HG03571 (cell line): ENCODE measurements around the gene ZBTB38.

ENCODE experiments used
- ATAC-seq: cut with Tn5 transposase; IDR thresholded peaks from one replicate; pipeline ENCODE4 v1.9.1; 2021; ENCODE audit not compliant: unreplicated experiment

Gene ZBTB38

DNA sequence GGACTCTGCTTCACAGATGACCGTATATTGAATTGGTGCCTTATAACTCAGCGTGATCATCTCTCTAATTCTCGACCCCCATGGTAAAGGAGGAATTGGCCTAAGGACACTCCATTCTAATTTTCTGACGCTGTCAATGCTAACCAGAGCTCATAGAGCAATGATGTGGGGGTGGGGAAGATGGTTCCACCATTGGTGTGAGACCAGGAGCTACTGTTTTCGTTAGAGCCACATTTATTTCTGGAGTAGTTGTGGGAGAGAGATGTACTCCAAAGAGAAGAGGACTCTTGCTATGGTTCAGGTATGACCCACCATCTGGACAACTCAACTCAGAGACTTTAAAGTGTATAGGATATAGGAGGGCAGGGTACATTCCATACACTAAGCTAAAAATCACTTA, 16.3 kb downstream of the ZBTB38 start:
- ATAC-seq, result no peak

GRCh38 chr3:141385406-141386125, 17.3 kb downstream of the ZBTB38 start:
- no peak for ATAC-seq

DNA sequence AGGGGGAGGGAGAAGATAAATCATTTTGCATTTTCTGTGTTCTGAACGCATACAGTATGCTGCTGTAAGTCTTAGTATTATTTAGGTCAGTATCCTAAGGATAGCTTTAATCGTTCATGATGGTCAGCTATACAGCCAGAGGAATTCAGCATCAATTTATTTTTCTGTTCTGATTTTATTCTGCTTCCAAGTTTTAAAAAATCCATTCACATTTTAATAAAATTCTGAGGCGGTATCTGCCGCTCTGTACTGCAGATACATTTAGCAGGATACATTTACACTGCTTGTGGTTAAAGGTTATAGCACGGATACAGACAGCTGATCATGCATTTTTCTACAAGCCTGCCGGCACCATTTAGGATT, 17.8 kb downstream of the ZBTB38 start:
- no peak for ATAC-seq

DNA sequence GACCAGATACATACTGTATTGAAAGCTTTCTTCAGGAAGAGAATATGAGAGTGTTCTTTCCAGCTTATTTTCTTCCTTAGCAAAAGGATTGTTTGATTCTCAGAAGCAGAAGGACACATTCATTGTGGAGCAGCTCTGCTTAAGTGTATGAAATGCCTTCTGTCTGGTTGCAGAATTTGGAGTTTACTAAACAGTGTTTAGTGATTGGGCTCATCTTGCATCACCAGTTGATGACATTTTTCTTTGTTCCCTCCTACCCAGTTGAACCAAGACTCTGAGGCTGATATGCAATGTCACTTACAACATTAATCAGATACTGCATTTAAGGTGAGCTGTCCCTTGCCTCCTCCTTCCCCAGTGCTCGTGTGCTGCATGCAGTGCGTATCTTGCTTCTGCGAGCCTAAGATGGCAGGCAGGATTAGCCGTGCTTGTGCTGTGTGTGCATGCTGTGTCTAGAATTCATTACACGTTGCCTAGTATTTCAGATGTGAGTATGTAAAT, 18.4 kb downstream of the ZBTB38 start:
- no peak for ATAC-seq

DNA sequence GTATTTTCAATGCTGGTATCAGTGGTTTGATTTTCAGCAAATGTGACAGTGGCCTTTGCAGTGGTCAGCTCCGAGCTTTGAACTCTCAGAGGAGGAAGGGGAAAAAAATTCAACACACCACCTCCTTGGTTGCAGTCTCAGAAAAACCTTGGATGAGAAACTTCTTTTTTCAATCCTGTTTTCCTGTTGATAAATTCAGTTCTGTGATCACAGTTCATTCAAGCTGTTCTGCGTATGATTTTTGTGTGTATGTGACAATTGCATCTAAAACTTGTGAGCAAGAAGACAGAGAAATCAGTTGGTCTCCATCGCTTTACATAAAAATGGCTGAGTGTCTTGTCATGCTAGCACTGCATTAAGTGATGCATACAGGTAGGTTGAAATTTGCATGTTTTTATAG, 19.2 kb downstream of the ZBTB38 start:
- no peak for ATAC-seq

GRCh38 chr3:141388395-141388794, 20.1 kb downstream of the ZBTB38 start:
- no peak for ATAC-seq

GRCh38 chr3:141388823-141389621, 20.7 kb downstream of the ZBTB38 start:
- ATAC-seq, result no peak

DNA sequence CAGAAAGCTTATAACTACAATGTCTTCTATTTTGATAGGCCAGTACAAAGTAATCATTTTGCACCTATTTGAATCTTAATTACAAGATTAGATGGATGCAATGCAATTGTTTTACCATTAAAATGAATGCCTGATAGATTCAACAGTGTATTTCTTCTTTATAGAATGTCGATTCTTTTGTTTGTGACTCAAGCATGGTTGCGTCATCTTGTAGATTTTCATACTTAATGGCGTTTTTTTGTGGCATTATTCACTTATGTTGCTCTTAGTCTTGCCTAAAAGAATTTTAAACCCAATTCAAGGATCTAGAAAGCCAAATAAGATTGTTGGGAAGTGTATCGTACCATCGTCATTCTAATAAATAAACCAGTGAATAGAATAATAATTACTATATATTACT, 21.4 kb downstream of the ZBTB38 start:
- ATAC-seq, result no peak

DNA sequence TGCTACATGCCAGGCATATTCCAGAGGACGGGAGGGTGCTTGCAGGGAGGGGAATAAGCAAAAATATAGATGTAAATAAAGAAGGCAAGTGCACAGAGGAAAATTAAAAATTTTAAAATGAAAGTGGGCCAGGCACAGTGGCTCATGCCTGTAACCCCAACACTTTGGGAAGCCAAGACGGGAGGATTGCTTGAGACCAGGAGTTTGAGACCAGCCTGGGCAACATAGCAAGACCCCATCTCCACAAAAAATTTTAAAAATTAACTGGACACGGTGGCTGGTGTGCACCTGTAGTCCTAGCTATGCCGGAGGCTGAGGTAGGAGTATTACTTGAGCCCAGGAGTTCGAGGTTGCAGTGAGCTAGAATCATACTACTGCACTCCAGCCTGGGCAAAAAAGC, 22.4 kb downstream of the ZBTB38 start:
- no peak for ATAC-seq

GRCh38 chr3:141391298-141391990, 23.1 kb downstream of the ZBTB38 start:
- no peak for ATAC-seq

GRCh38 chr3:141391991-141392316, 23.6 kb downstream of the ZBTB38 start:
- ATAC-seq, result no peak

GRCh38 chr3:141392416-141392815, 24.1 kb downstream of the ZBTB38 start:
- no peak for ATAC-seq

GRCh38 chr3:141392897-141393734, 24.8 kb downstream of the ZBTB38 start:
- no peak for ATAC-seq

DNA sequence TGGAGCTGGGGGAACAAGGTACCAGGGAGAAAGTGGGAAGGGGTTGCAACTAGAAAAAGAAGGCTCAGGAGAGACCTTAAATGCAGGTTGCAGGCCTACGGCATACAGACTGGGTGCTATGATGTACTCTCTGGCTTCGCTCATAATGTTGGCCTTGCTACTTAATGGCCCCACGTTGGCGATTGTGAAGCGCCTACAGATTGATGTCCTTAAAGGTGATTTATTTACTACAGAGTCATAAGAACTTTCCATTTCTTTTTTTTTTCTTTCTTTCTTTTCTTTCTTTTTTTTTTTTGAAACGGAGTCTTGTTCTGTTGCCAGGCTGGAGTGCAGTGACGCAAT, 25.4 kb downstream of the ZBTB38 start:
- no peak for ATAC-seq

- ATAC-seq, result no peak
Measured at GRCh38 chr3:141394560-141394959, 26.3 kb downstream of the ZBTB38 start.

DNA sequence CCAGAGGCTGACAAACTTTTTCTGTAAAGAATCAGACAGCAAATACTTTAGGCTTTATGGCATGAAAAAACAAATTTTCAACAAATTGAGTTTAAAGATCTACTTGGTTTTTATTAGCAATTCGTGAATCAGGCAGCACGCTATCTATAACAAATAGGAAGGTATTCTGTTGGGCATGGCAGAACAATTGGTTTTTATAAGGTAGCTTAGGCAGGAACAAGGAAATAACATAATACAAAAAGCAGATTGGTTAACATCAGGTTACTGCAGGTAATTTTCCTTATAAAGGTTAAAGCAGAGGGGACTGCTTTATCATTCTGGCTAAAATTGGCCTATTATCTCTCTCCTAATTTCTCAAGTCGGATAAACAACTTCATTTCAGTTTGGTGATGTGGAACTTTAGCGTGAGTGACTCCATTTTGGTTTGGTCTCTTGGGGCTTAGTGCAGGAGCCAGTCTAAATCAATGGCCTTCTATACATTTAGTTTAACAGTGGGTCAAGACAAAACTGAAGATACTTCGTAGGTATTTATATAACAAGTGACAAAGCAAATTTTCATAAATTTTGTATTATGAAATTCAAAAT, 26.8 kb downstream of the ZBTB38 start:
- no peak for ATAC-seq

GRCh38 chr3:141397996-141398395, 29.7 kb downstream of the ZBTB38 start:
- ATAC-seq, result no peak

GRCh38 chr3:141399200-141399599, 30.9 kb downstream of the ZBTB38 start:
- no peak for ATAC-seq

DNA sequence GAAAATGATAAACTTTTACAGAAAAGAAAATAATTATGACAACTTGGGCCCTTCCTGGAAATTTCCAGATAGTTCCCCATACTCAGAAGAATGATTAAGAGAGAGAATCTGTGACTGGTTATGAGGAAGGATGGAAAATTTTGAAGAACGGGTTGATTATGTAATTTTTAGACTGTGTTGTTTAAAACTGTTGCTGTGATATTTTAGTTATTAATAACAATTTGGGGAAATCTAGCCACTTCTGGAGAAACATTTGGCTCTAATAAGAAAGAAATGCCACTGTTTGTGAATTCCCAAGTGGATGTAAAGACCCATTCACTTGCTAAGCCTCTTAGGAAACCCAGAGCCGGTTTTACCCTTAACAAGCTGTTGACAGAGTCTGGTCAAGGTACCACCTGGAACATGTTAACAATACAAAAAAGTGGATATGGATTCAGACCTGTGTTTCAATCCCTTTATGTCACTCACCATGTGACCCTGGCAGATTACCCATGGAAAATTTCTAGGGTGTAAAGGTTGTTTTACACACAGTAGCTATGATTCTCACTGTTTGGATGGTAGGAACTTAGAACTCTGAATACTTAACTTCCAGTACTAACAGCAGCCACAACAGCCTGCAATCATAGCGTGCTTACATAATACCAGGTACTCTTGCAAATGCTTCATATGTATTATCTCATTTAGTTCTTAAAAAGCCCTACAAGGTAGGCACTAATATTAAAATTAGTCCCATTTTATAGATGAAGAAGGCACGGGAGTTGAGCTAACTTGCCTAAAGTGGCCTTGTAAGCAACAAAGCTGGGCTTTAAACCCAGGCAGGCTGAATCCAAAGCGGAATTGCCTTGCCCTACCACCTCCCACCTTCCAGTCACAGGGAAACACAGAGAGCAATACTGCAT, 32.0 kb downstream of the ZBTB38 start:
- no peak for ATAC-seq

GRCh38 chr3:141401095-141401494, 32.8 kb downstream of the ZBTB38 start:
- no peak for ATAC-seq
